GM12872 (cell line): Measurements from ENCODE around the gene SPRY4.

Experiments
- CTCF ChIP-seq: IDR thresholded peaks from 3 replicates; pipeline ENCODE4 v1.5.1; 2011; ENCODE audit warnings: low read depth, mild to moderate bottlenecking, low read length, moderate library complexity; ENCODE audit not compliant: insufficient read depth

The SPRY4 gene

DNA sequence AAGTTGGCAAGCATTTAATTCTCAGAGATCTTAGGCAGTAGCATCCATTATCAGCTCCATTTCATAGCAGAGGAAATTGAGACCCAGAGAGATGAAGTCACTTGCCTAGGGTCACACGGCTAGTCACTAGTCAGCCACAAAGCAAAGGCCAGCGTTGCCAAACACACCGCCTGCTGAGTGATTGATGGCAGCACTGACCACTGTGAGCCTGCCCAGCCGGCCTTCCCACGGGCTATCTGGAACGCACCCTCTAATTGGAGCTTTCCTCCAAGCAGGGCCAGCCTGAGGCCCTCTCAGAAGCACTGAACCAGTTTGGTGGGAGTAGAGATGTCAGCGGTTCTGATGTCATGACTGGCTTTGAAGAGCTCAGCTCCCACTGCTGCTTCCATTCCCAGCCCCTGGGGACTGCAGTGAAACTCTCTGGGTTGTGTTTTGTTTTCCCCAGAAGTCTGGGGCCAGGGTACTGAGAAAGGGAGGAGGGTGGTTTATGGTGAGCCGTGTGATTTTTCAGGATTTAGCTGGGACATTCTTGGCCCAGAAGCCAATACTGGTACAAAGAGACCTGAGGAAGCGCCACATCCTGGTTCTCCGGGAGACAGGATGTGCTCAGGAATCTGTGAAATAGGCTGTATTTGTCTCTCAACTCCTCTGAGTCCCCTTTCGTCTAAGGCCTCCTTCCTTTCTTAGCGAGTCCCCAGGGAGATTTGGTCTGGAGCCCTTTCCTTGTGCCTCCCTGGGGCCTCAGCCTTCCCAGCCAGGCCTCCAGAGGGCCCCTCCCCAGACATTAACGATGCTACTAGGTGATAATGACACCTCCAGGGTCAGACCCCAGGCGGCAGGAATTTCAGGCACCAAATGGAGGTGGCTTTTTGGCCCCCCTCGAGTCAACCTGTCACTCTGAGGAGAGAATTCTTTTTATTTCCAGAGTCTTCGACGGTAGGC is 44.5 kb downstream of the SPRY4 start:
- TF ChIP-seq CTCF = no peak

DNA sequence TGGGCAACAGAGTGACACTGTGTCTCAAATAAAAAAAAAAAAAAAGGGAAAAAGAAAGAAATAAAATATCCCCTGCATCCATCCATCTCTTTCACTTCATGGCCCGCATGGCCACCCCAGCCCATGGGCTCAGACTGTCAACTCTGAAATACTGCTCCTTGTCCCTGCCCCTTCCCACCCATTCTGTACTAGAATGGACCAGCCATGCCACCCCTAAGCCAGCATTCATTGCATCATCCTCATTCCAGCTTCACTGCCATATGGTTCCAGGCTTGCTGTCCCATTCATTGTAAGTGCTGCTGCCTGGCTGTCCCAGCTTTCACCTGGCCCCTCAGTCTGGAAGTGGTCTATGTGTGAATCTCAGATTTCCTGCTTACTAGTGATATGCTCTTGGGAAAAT is 46.2 kb downstream of the SPRY4 start:
- TF ChIP-seq CTCF = no peak

- TF ChIP-seq CTCF = no peak
Measured at GRCh38 chr5:142277796-142278195, 47.0 kb downstream of the SPRY4 start.

DNA sequence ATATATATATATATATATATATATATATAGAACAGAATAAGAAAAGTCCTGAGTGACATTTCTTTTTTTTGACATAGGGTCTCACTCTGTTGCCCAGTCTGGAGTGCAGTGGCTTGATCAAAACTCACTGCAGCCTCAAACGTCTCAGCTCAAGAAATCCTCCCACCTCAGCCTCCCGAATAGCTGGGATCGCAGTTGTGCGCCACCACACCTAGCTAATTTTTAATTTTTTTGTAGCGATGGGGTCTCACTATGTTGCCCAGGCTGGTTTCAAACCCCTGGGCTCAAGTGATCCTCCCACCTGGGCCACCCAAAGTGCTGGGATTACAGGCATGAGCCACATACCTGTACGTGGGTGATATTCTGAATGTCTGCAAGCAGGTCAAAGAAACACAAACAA is 48.3 kb downstream of the SPRY4 start:
- TF ChIP-seq CTCF = no peak

DNA sequence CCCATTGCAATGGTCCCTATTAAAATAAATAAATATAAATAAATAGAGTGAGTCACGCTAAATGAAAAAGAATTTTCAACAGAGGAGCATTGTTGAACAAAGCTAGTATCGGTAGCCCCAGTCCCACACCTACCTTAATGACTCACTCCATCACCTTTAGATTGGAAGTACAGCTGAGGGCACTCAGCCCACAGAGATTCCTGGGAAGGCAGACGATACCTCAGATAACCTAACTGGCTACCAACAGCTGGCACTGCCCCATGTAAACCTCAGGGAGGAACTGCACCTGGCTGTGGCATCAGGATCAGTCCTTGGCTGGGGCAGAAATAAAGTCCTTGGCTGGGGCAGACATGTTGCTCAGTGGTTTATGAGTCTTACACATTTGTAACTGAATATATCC is 49.3 kb downstream of the SPRY4 start:
- no peak for TF ChIP-seq CTCF

GRCh38 chr5:142263346-142263745 is 61.5 kb downstream of the SPRY4 start:
- TF ChIP-seq CTCF = no peak

DNA sequence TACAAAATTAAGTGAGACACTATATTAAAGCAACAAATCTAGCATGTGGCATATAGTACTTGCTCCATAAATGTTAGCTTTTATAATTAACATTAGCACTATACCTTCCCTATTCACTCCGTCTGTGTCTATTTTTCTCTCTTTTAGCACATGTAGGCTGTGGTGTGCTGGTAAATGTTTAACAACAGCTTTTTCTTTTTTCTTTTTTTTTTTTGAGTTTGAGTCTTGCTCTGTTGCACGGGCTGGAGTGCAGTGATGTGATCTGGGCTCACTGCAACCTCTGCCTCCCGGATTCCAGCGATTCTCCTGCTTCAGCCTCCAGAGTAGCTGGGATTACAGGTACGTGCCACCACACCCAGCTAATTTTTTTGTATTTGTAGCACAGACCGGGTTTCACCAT is 62.1 kb downstream of the SPRY4 start:
- TF ChIP-seq CTCF = no peak
